HCT116 (cell line): ENCODE results near the gene ZRANB1. TPM values are rescaled to one million over a fixed set of nuclear protein-coding genes. Genes with fewer than 3 reads are reported as not detected.

Experiments
- ATAC-seq: fragments of 200-7000 bp; cut with Tn5 transposase; 2 replicates; pipeline ENCODE4 v1.9.1; 2020; ENCODE audit warnings: mild to moderate bottlenecking, moderate library complexity
- BruUV-seq: library from RNA; stranded (reverse); fragments of 400-500 nt; replicated peaks from 2 replicates; lab custom pipeline; 2021; lab: Mats Ljungman, UMichigan
- CTCF ChIA-PET: fragments of 300-600 bp; sonication (Branson Sonifier 250); formaldehyde crosslinking; loops from one replicate; lab custom pipeline; 2021; ENCODE audit warnings: antibody characterized with exemption; lab: Charles Lee
- POLR2A ChIA-PET: fragments of 300-600, 350-600 bp; sonication (Branson Sonifier 250); formaldehyde crosslinking; loops from one replicate; lab custom pipeline; 2021; ENCODE audit warnings: antibody characterized with exemption; lab: Charles Lee
- RAD21 ChIA-PET, 2 experiments: fragments of 300-600 bp; sonication (Branson Sonifier 250); formaldehyde crosslinking; loops; one replicate each; lab custom pipeline; 2023; ENCODE audit warnings: low total read pairs in 2 of 2; ENCODE audit not compliant: uncharacterized antibody in 2 of 2, unreplicated experiment in 2 of 2, low non-redundant PET in 1 of 2; lab: Charles Lee
- DNase-seq: peaks from one replicate; pipeline ENCODE4 v3.0.0-alpha.2; 2010; ENCODE audit warnings: low read depth, low spot score
- H2AFZ ChIP-seq: fragments of 200-600 bp; shearing (Covaris generic), sonication (generic); 2 replicates; pipeline ENCODE4 v1.6.1; 2017; ENCODE audit warnings: low read depth, mixed run types, mixed read lengths, antibody characterized with exemption, low read length; ENCODE audit not compliant: poor library complexity, severe bottlenecking
- H3K27ac ChIP-seq: 2 replicates; pipeline ENCODE4 v1.5.1; 2012; ENCODE audit warnings: low read depth, low read length
- H3K27me3 ChIP-seq: fragments of 200-600 bp; sonication (generic); 2 replicates; pipeline ENCODE4 v1.6.1; 2016; ENCODE audit warnings: mixed run types, low read length, mixed read lengths; ENCODE audit not compliant: insufficient read depth
- H3K36me3 ChIP-seq, 2 experiments: fragments of 200-500 bp in 1 of 2; fragments of 200-600 bp in 1 of 2; sonication (Bioruptor generic) in 1 of 2; sonication (generic) in 1 of 2; 2 replicates each; pipeline versions ENCODE4 v1.5.1 to v1.6.1; 2014 to 2016; ENCODE audit warnings: low read length in 2 of 2, inconsistent platforms in 1 of 2, mixed read lengths in 1 of 2, mixed run types in 1 of 2; ENCODE audit not compliant: insufficient read depth in 2 of 2, control insufficient read depth in 1 of 2
- H3K4me1 ChIP-seq, 2 experiments: fragments of 200-600 bp in 1 of 2; sonication (generic) in 1 of 2; 2 replicates each; pipeline versions ENCODE4 v1.5.1 to v1.6.1; 2012 to 2017; ENCODE audit warnings: low read length in 2 of 2, inconsistent platforms in 1 of 2, mild to moderate bottlenecking in 1 of 2, mixed read lengths in 1 of 2, mixed run types in 1 of 2, moderate library complexity in 1 of 2; ENCODE audit not compliant: insufficient read depth in 2 of 2, control insufficient read depth in 1 of 2
- H3K4me2 ChIP-seq: fragments of 200-600 bp; sonication (generic); 2 replicates; pipeline ENCODE4 v1.6.1; 2017; ENCODE audit warnings: mixed run types, low read length, mixed read lengths
- H3K4me3 ChIP-seq, 2 experiments: fragments of 200-600 bp in 1 of 2; sonication (generic) in 1 of 2; replicated peaks in 1 of 2; 2 replicates each; pipeline ENCODE4 v1.5.1; 2011 to 2016; ENCODE audit warnings: low read length in 2 of 2, control low read depth in 1 of 2, low read depth in 1 of 2, mild to moderate bottlenecking in 1 of 2, mixed read lengths in 1 of 2, mixed run types in 1 of 2
- H3K79me2 ChIP-seq: fragments of 200-600 bp; sonication (generic); 2 replicates; pipeline ENCODE4 v1.6.1; 2017; ENCODE audit warnings: mild to moderate bottlenecking, mixed run types, low read length, moderate library complexity, mixed read lengths; ENCODE audit not compliant: insufficient read depth
- H3K9ac ChIP-seq: fragments of 200-600 bp; sonication (generic); 2 replicates; pipeline ENCODE4 v1.6.1; 2016; ENCODE audit warnings: low read length, mixed read lengths
- H3K9me2 ChIP-seq: fragments of 200-600 bp; sonication (generic), shearing (Covaris generic); 2 replicates; pipeline ENCODE4 v1.6.1; 2017; ENCODE audit warnings: mixed run types, mild to moderate bottlenecking, moderate library complexity; ENCODE audit not compliant: insufficient read depth
- H3K9me3 ChIP-seq, 2 experiments: fragments of 200-500 bp in 1 of 2; fragments of 200-600 bp in 1 of 2; sonication (Bioruptor generic) in 1 of 2; sonication (generic) in 1 of 2; 2 replicates each; pipeline ENCODE4 v1.6.1; 2014 to 2017; ENCODE audit warnings: low read length in 2 of 2, mixed read lengths in 2 of 2, inconsistent platforms in 1 of 2, low read depth in 1 of 2, mild to moderate bottlenecking in 1 of 2, mixed run types in 1 of 2, moderate library complexity in 1 of 2; ENCODE audit not compliant: control insufficient read depth in 1 of 2, insufficient read depth in 1 of 2
- H4K20me1 ChIP-seq: fragments of 200-600 bp; sonication (generic), shearing (Covaris generic); 2 replicates; pipeline ENCODE4 v1.6.1; 2017; ENCODE audit warnings: mixed run types, mild to moderate bottlenecking, moderate library complexity; ENCODE audit not compliant: insufficient read depth
- EGR1 ChIP-seq: IDR thresholded peaks from 2 replicates; pipeline ENCODE4 v1.6.1; 2012; ENCODE audit warnings: low read depth
- ELF1 ChIP-seq: IDR thresholded peaks from 2 replicates; pipeline ENCODE4 v1.6.1; 2012; ENCODE audit warnings: low read depth, borderline replicate concordance
- EZH2 ChIP-seq: fragments of 200-600 bp; sonication (generic); IDR thresholded peaks from 2 replicates; pipeline ENCODE4 v1.6.1; 2017; ENCODE audit warnings: antibody characterized with exemption, mixed run types
- EZH2phosphoT487 ChIP-seq: fragments of 200-600 bp; IDR thresholded peaks from 2 replicates; pipeline ENCODE4 v1.6.1; 2018; ENCODE audit warnings: antibody characterized with exemption, borderline replicate concordance
- FOSL1 ChIP-seq: IDR thresholded peaks from 2 replicates; pipeline ENCODE4 v1.6.1; 2012; ENCODE audit warnings: low read depth
- POLR2A ChIP-seq: IDR thresholded peaks from 2 replicates; pipeline ENCODE4 v1.7.0; 2011; ENCODE audit warnings: borderline replicate concordance; ENCODE audit not compliant: insufficient read depth, insufficient read length; ENCODE audit errors: extremely low read depth
- POLR2AphosphoS5 ChIP-seq: IDR thresholded peaks from 2 replicates; pipeline ENCODE4 v1.6.1; 2011; ENCODE audit warnings: mild to moderate bottlenecking, low read depth, low read length, moderate library complexity
- RAD21 ChIP-seq: IDR thresholded peaks from 2 replicates; pipeline ENCODE4 v1.6.1; 2012; ENCODE audit warnings: low read depth, mild to moderate bottlenecking
- SIN3A ChIP-seq: IDR thresholded peaks from 2 replicates; pipeline ENCODE4 v1.6.1; 2012; ENCODE audit warnings: low read depth
- SRF ChIP-seq: IDR thresholded peaks from 2 replicates; pipeline ENCODE4 v1.6.1; 2012; ENCODE audit warnings: low read depth
- TCF7L2 ChIP-seq: IDR thresholded peaks from 2 replicates; pipeline ENCODE4 v1.7.0; 2011; ENCODE audit warnings: borderline replicate concordance, inconsistent platforms; ENCODE audit not compliant: insufficient read depth, insufficient read length; ENCODE audit errors: extremely low read depth
- YY1 ChIP-seq: IDR thresholded peaks from 2 replicates; pipeline ENCODE4 v1.6.1; 2011; ENCODE audit warnings: low read length, low read depth, moderate library complexity, mild to moderate bottlenecking; ENCODE audit not compliant: insufficient replicate concordance; ENCODE audit errors: extremely low read depth
- ZBTB33 ChIP-seq: IDR thresholded peaks from 2 replicates; pipeline ENCODE4 v1.6.1; 2011; ENCODE audit warnings: mild to moderate bottlenecking, low read length, moderate library complexity; ENCODE audit not compliant: insufficient replicate concordance; ENCODE audit errors: extremely low read depth
- ZFX ChIP-seq: fragments of 450-650 bp; IDR thresholded peaks from 2 replicates; pipeline ENCODE4 v1.6.1; 2017
- ZNF274 ChIP-seq: fragments of 200-500 bp; sonication (Bioruptor generic); IDR thresholded peaks from 2 replicates; pipeline ENCODE4 v1.6.1; 2014; ENCODE audit warnings: mild to moderate bottlenecking, low read depth, low read length, inconsistent platforms
- intact Hi-C: fragments of 100-400 bp; cut with micrococcal nuclease; formaldehyde crosslinking; loops from 2 replicates; pipeline ENCODE4 v1.10.0; 2022
- total RNA-seq: library from RNA; stranded (reverse); gene quantifications from one replicate; pipeline ENCODE4 v1.2.1, GENCODE V29; 2021; ENCODE audit not compliant: unreplicated experiment
- TF ChIP-seq, protein P1 (sequence below): IDR thresholded peaks from 2 replicates; pipeline ENCODE4 v1.6.1; 2012

Gene ZRANB1
- total RNA-seq, 1 experiment from 2014 or later: 23.9 TPM

DNA sequence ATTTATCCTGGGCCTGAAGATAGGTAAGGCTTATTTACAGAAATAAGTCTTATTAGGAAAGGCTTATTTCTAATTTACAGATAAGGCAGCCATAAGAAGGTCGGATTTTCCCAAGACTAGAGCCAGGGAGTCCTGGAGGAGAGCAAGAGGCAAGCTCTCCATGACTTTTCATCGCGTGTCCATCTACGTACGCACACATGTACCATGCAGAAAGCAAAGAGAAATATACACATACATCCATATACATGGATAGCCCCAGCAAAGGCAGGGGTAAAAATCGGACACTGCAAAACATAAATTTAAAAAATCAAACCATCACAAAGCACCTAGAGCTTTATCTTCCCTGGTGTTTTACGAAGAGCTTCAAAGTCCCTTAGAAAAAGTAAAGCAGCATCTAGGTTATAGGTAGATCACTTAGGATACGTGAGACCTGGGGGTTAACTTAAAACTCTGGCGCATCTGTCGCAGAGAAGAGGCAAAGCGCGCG lies 25.8 kb upstream of the ZRANB1 start:
- Histone ChIP-seq H3K9me3 (no peaks in the 10 kb centered on the region), H3K27me3 (peaks cover 16% of the 10 kb centered on the region; the same call in 1 of the 2 replicates), H3K36me3 (no peaks in the 10 kb centered on the region), H3K4me2 (peak overlapping the region; percentile 92), H3K9ac (peak overlapping the region; percentile 96), H3K4me3 (peak overlapping the region; percentile 78 to 87), H2AFZ (peak overlapping the region; percentile 27), H3K4me1 (peaks cover 10 to 24% of the 10 kb centered on the region in 2 experiments; a peak in 3 of 4 replicates), H3K9me2 (no peaks in the 10 kb centered on the region), H4K20me1 (peaks cover 3% of the 10 kb centered on the region; the same call in 1 of the 2 replicates), H3K27ac (peak overlapping the region; percentile 83), H3K79me2 (peaks cover 45% of the 10 kb centered on the region)
- ChIA-PET POLR2A (interaction anchor here (1.1 to 1.5 kb wide), 3 partner anchors 9 to 14 kb away, joined by 3 to 5 read pairs (median 4); no protein-coding TSS in a partner anchor), RAD21 (no interaction called here), CTCF (no interaction called here)
- intact Hi-C loops: no loop called here
- TF ChIP-seq, protein P1, sequence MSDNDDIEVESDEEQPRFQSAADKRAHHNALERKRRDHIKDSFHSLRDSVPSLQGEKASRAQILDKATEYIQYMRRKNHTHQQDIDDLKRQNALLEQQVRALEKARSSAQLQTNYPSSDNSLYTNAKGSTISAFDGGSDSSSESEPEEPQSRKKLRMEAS: no peak
- 0 out of 2 replicates have a peak, but pooled peaks have one; percentile 24 for TF ChIP-seq RAD21
- ATAC-seq (peak; percentile 28), DNase-seq (no peak)
- TSS peak; percentile 87 for BruUV-seq

DNA sequence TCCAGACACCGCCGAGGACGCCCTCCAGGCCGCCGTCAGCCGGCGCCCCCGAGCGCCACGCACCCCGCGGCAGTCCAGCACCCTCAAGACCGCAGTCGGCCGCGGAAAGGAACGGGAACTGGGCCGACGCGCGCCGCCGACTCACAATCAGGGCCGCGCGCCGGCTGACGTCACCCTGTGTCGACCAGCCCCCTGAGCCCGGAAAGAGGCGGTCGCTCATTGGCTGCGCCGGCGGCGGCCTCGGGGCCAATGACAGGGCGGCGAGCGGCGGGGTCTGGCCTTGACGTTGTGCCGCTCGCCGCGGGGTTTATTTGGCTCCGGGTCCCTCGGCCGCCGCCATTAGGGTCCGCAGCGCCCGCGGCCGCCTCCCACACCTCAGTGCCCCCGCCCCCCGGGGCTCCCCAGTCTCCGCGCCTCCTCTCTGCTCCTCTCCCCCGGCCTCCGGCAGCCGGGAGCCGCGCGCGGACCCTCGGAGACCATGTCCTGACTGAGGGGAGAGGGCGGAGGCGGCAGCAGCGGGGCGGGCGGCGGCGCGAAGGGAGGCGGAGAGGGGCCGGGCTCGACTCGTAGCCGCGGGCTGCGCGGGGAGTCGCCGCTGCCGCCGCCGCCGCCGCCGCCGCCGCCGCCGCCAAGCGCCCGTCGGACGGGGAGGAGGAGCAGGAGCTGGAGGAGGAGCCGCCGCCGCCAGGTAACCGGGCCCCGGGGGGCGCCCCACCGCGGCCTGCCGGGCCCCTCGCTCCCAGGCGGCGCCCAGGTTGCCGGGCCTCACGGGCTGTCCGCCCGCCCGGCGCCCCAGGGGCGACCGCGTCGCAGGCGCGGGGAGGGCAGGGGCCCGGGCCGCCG lies 25.1 kb upstream of the ZRANB1 start:
- POLR2A ChIA-PET: interaction anchor here (1.1 kb wide), 2 partner anchors 9 to 12 kb away, joined by 3 to 5 read pairs; no protein-coding TSS in a partner anchor
- H3K27ac ChIP-seq: peak overlapping the region; percentile 83
- BruUV-seq: no TSS peak
- H3K27me3 ChIP-seq: peaks cover 13% of the 10 kb centered on the region; the same call in 1 of the 2 replicates
- intact Hi-C loops: no loop called here
- H3K9me2 ChIP-seq: no peaks in the 10 kb centered on the region
- H3K79me2 ChIP-seq: peaks cover 52% of the 10 kb centered on the region
- RAD21 ChIA-PET: no interaction called here
- H3K9me3 ChIP-seq: no peaks in the 10 kb centered on the region
- DNase-seq (peak; percentile 90), ATAC-seq (peak; percentile 91)
- H2AFZ ChIP-seq: peak overlapping the region; percentile 27
- CTCF ChIA-PET: interaction anchor here (0.6 kb wide), 1 partner anchor 76 kb away, joined by 3 read pairs; no protein-coding TSS in a partner anchor
- no peaks in the 10 kb centered on the region for H3K36me3 ChIP-seq
- peak overlapping the region; percentile 78 to 87 for H3K4me3 ChIP-seq
- H3K4me2 ChIP-seq: peak overlapping the region; percentile 92
- peaks cover 10 to 26% of the 10 kb centered on the region in 2 experiments for H3K4me1 ChIP-seq
- H3K9ac ChIP-seq: peak overlapping the region; percentile 96
- peaks cover 6% of the 10 kb centered on the region; the same call in 1 of the 2 replicates for H4K20me1 ChIP-seq
- no peak for TF ChIP-seq ZNF274
- TF ChIP-seq EZH2phosphoT487: no peak
- TF ChIP-seq EGR1: peak; percentile 57; the same call in 1 of the 2 replicates
- TF ChIP-seq, protein P1: peak; percentile 88
- TF ChIP-seq EZH2: no peak
- TF ChIP-seq POLR2AphosphoS5: peak; percentile 99
- peak; percentile 93 for TF ChIP-seq YY1
- TF ChIP-seq ZFX: peak; percentile 74
- peak; percentile 50 for TF ChIP-seq TCF7L2
- TF ChIP-seq POLR2A: peak; percentile 93
- TF ChIP-seq ZBTB33: no peak
- peak; percentile 76; the same call in 1 of the 2 replicates for TF ChIP-seq SRF
- TF ChIP-seq ELF1: no peak
- TF ChIP-seq FOSL1: peak; percentile 54
- TF ChIP-seq SIN3A: peak; percentile 98
